ENCODE data around the gene FLT1. TPM values are rescaled to one million over a fixed set of nuclear protein-coding genes. Genes with fewer than 3 reads are reported as not detected.

Gene FLT1
- polyA plus RNA-seq, 3 donors: 6.3 to 31.8 (median 6.6) TPM

DNA sequence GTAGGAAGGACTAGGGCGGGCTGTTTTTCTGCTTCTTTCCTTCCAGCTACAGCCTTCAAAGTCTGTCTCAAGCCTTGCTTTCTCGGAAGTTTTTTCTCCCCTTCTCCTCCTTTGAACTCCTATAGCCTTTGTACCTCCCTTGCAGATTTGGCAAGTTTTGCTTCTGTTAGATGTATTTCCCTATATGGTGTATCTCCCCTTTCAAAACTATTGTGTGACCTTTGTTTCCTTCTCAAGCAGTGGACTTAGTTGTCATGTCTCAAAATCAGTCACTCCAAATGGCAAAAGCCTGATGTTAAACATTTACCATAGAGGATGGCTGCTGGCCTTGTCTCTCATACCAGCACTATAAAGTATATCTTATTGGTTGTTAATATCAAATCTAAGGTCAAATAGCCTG lies 152.7 kb downstream of the FLT1 start:
- H3K27ac ChIP-seq (ENCODE audit: low read depth, low read length): no peak overlapping the region
- 77 to 88% (median 78%) methylated on average over 2 of the region's 2 CpGs for WGBS, 3 donors

DNA sequence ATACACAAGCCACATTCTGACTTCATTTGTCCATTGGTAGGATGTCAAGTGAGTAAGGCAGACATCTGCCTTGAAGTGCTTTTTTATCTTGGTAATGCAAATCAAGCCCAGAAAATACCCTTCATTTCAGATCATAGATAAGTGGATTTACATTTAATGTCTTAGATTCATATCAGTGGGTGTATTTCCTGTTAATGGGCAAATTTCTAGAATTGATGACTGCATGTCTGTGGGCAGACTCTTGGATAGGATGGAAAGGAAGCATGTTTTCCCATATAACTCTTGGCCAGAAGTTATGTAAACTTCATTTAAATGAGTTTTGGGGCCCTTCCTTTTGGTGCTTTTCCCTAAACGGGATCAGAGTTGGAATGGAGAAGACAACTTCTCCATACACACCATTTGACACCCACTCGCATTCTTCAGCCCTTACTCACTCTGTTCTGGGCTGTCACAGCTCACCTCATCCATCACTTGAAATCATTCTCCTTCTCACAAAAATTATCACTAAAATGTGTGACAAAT lies 154.6 kb downstream of the FLT1 start:
- no peak overlapping the region for H3K27ac ChIP-seq (ENCODE audit: low read depth, low read length)
- WGBS, 3 donors: 73 to 78% (median 76%) methylated on average over 2 of the region's 2 CpGs

DNA sequence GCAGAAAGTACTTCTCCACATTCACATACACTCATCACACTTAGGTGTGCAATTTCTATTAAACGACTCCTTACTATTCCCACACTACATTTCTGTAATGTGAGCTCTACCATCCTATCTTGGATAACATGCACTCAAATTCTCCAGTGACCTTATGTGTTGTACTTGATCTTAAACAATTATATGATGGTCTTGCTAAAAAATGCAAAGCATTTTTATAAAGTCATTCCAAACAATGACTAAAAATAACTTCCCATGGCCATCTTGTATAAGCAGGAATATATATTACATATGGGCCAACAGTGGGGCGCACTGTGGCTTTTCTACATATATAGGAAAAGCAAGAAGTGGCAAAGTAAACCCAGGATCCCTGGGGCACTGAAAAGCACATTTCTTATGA lies 155.5 kb downstream of the FLT1 start:
- 85 to 93% (median 91%) methylated on average over 2 of the region's 2 CpGs for WGBS, 3 donors
- H3K27ac ChIP-seq (ENCODE audit: low read depth, low read length): no peak overlapping the region

DNA sequence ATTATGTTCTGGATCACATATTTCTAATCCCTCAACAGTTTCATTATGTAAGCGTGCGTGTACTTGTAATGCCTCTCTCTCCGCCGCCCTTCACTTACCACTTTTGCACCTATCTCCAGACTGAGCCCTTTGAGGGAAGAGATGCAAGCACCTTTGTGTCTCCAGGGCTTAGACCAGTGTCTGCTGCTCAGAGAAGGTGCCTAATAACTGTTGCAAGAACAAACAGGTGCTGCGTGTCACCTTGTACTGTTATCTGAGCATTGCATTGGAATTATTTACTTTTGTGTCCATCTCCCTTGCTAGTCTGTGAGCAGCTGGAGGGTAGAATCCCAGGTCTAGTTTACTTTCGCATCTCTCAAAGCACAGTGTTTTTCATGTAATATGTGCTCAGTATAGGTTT lies 156.2 kb downstream of the FLT1 start:
- WGBS, 3 donors: 72 to 75% (median 73%) methylated on average over 6 of the region's 6 CpGs
- no peak overlapping the region for H3K27ac ChIP-seq (ENCODE audit: low read depth, low read length)

DNA sequence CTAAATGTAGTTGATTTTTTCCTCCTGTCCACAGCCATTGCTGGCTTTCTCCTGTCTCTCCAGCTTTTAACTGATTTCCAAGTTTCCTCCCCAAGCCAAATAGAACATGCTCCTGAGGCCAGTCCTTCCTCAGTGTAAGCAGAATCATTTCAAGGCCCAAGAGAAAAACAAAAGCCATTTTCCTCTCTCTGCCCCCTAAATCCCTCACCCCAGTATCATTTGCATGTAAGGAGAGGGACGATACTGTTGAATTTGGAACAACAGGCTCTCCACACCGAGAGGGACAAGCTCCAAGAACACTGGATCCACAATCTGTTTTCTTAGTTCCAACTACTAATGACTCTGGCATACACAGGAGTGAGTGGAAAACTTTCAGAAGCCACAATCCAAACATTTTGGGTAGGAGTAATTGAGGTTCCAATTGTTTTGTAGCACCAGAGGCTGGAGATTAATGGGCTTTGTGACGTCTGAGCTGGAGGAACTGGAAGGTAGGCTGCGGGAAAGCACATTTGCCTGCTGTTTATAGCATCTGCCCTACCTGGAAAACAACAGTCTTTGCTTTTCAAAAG lies 156.8 kb downstream of the FLT1 start:
- H3K27ac ChIP-seq (ENCODE audit: low read depth, low read length): no peak overlapping the region
- 61 to 71% (median 64%) methylated on average over 4 of the region's 4 CpGs for WGBS, 3 donors

DNA sequence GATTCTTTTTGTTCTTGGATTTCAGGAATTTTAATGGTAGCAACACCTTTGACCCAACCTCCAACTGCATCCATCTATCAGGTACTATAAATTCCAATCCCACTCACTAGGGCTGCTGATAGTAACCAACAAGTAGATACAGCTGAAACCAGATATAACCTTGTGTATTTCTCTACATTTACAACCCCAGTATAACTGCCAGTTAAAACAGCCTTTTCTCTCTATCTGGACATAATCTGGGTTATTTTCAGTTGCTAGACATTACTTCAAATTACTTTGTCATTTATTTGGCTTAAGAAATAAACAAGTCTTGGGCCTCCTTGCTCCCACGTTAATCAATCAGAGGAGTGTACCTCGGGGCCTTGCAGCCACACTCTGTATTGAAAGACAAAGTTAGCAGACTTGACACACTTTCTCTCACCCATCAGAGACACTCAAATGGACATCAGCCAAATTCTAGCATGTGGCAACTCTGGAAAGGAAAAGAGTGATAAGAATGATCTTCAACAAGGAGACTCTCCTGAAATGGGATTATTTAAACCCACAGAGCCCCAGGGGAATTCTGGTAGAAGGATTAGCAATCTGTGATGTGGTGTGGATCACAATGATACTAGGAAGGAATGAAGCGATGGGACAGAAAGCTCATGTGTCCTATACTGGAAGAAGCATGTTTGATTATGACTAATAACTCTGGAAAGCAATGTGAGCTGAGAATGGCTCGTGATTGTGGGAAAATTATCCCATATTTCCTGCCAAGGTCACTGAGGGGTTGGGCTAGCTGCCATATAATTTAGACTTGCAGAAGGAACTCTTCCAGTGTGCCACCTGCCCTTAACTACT lies 157.5 kb downstream of the FLT1 start:
- 40 to 52% (median 51%) methylated on average over 4 of the region's 4 CpGs for WGBS, 3 donors
- H3K27ac ChIP-seq (ENCODE audit: low read depth, low read length): no peak overlapping the region

DNA sequence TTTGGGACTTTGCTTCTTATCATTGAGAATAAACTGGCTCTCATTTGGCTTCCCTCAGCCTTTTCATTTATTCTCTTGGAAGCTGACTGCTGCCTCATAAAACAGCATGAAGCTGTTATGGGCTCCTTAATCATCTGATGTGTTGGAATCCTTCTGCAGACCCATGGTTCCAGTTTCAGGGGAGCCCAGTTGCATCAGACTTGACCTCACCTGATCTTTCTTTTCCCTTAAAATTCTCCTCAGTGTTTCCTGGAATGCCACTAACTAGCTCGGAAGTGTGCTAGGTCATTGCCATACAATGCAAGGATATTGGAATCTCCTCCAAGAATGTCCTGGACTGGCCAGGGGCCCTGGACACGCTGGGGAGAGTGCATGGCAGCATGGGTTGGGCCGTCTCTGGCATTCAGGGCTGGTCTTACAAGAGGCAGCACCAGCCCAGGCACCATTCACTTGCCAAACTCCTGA lies 158.7 kb downstream of the FLT1 start:
- WGBS, 3 donors: 60 to 81% (median 62%) methylated on average over 3 of the region's 3 CpGs
- no peak overlapping the region for H3K27ac ChIP-seq (ENCODE audit: low read depth, low read length)

DNA sequence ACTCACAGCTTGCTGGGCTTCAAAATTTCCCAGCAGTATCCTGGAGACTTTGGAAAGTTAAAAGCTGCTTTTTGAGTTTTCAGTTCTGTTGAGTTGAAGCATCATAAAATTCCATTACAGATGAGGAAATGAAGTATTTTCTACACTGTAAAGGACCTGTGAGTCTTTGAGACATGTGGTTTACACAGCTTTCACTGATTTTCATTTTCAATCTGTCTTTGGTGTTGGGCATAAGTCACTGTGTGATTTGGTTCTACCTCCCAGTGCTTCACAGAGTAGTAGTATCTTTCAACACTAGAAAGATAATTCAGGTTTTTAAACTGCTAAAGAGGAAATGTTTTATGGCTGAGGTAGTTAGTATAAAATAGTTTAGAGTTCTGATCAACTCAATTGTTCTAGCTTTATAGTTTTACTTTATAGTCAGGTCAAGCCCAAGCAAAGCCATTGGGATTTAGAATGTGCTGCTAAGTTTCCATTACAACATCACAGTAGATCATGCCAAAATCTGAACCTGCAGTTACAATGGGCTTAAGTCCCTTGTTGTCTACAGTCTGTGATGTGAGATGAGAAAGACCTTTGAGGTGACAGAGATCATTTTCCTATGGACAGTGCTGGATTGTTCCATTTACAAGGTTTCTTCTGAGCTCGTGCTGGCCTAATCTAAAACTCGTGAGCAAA lies 161.6 kb downstream of the FLT1 start:
- WGBS, 3 donors: 82 to 87% (median 83%) methylated on average over 2 of the region's 2 CpGs
- no peak overlapping the region for H3K27ac ChIP-seq (ENCODE audit: low read depth, low read length)

DNA sequence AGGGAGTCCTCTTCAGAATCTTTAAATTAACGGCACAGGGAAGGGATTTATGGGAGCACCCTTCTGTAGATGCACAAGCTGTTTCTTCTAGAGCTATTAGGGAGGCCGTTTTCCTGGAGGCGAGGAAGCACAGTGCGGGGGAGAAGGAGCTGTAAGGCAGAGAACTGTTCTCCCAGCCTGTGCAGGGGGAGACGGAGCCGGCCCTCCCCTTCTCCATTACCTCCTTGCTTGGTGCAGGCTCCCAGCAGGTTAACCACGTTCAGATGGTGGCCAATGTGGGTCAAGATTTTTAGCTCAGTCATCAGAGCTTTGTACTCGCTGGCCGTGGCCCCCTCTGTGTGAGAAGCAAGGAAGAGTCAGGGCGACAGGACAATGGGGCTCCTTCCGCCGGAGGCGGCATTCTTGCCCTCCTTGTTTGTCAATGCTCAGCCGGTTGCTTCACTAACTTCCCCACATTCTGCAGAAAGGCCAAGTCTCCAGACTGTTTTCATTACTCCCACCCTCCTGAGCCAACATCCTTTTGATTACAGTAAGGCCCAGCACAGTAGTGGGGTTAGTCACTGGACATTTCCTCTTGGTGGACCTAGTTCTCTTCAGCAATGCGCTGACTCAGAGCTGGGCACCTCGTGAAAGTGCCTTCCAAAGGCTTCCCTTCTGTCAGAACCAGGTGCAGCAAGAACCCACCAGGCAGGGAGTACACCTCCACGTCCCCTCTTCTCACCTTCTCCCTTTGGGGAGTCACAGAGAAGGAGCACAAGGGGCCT lies 165.4 kb downstream of the FLT1 start:
- no peak overlapping the region for H3K27ac ChIP-seq (ENCODE audit: low read depth, low read length)
- WGBS, 3 donors: 64 to 78% (median 65%) methylated on average over 17 of the region's 17 CpGs

DNA sequence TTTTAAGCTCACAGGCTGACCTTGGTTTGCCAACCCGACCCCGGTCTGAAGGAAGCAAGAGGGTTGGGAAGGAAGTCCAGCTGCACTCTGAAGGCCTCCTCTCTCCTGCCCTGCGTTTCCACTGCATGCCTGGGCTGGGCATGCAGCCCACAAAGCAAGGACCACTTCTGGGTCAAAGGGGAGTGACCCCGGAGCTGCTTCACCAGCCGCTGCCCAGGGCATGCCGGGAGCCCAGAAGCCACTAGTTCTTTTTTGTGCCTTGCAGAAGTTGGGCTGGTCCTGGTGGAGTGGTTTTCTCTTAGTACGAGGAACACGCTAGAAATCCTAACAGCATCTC lies 166.7 kb downstream of the FLT1 start:
- H3K27ac ChIP-seq (ENCODE audit: low read depth, low read length): no peak overlapping the region
- 79 to 87% (median 83%) methylated on average over 8 of the region's 8 CpGs for WGBS, 3 donors

DNA sequence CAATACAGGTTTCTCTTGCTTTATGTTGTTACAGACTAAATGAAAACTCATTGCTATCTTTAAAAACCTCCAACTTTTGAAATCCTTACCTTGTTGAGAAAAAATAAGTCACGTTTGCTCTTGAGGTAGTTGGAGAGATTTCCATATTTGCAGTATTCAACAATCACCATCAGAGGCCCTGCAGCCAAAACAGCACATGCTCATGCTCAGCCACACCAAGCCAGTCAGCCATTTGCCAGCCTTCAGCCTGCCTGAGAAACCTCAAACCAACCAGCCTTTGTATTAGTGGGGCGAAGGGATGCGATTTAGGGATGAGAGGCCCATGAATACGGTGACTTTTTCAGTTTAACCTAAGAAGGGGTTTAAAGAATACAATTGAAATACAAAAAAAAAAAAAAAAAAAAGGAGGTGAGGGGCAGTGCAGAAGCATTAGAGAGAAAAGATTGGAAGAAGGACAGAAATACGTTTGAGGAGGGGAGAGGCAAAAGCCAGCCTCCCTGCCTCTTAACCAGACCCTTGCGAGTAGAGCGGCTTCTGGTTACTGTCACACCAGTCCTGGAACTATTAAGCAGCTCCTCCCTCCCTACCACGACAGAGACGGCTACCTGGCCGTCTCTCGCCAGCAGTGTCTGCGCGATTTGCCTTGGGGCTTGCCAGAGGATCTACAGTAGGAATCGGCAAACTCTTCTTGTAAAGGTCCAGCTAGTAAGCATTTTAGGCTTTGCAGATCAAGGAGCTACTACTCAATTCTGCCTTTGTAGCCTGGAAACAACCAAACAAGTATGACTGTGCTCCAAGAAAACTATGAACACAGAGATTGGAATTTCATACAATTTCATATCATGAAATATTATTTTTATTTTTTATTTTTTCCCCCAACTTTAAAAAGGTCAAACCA lies 167.3 kb downstream of the FLT1 start:
- WGBS, 3 donors: 84 to 91% (median 91%) methylated on average over 14 of the region's 14 CpGs

DNA sequence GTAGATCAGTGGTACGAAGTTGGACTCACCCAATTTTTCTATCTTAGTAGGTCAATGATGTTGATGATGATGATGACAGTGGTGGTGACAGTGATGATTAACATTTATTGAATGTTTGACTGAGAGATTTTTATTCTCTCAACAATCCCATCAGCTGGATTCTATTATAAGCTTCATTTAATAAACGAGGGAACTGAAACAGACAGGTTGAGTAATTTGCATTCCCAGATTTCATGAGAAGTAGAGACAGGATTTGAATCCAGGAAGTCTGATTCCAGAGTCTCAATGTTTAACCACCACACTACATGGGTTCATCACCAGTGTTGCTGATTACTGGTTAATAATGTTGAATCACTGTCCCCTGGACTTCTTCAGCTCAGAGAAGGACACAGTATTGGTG lies 168.9 kb downstream of the FLT1 start:
- WGBS, 3 donors: 74 to 81% (median 78%) methylated on average over 2 of the region's 2 CpGs
- H3K27ac ChIP-seq (ENCODE audit: low read depth, low read length): no peak overlapping the region

More for the DNA sequence above, 167.3 kb downstream of the FLT1 start:
- no peak overlapping the region for H3K27ac ChIP-seq (ENCODE audit: low read depth, low read length)

DNA sequence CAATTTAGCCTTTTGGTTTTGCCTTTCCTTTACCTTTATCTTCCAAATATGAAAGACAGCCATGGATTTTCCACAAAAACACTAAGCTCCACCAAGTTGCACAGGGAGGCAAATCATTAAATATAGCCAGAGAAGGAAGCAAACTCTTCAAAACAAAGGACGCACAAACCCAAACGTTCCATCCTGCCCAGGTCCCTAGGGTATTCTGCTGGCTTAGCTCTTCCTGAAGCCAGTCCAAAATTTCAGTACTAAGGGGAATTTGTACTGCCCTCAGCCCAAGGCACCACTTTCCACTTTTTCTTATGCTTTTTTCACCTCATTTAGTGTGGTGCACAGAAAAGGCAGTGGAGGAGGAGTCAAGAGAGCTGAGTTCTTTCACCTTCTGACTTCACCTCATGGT lies 169.9 kb downstream of the FLT1 start:
- no peak overlapping the region for H3K27ac ChIP-seq (ENCODE audit: low read depth, low read length)
- WGBS, 3 donors: 46 to 54% (median 49%) methylated on average over 2 of the region's 2 CpGs

DNA sequence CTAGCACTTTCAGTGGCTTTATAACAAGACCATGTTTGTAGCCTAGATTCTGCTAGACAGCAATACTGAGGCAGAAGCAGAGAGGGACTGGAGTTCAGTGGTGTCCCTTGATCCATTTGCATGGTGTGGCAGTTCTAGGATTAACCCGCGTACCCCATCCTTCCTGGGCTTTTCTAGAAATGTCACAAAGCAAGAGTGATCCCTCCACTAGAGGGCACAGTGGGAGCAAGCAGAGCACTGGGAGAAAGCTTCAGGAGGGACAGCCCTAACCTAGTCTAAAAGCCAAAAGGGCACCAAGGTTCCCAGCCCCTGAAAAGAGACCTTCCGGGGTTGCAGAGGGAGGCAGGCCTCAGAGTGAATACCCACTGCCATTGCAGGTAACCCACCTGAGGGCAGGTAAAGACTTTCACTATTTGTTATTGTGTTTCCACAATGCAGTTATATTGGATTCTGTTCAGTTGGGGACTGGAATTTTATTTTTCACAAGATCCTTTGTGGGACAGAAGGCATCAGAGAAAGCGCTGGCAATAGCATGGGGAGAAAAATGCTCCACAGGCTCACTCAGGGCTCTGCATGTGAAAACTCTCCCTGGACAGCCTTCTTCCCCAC lies 170.6 kb downstream of the FLT1 start:
- 24 to 36% (median 29%) methylated on average over 4 of the region's 4 CpGs for WGBS, 3 donors
- no peak overlapping the region for H3K27ac ChIP-seq (ENCODE audit: low read depth, low read length)

DNA sequence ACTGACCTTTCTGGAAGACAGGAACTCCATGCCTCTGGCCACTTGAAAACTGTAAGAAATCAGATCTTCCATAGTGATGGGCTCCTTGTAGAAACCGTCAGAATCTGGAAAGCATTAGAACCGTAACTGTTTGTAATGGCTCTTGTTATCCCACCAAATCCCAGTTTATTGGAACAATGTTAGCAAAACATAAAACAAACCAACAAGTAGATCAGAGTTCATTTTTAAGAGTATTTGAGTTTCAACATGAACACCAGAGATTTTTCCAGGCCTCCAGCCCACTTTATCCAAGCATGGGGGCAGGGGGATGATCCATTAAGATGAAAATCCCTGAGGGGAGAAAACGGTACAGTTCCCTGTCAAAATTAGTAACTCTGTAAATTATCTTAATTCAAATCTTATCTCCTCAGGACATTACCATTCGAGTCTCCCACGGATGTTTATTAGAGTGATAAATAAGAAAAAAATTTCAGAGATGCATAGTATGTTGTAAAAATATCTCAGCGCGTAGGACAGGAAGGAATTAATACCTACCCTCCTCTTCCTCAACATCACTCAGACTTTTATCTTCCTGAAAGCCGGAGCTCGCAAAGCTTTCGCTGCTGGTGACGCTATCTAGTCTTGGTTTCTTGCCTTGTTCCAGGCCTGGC lies 172.5 kb downstream of the FLT1 start:
- H3K27ac ChIP-seq (ENCODE audit: low read depth, low read length): no peak overlapping the region
- WGBS, 3 donors: 55 to 70% (median 59%) methylated on average over 11 of the region's 11 CpGs

DNA sequence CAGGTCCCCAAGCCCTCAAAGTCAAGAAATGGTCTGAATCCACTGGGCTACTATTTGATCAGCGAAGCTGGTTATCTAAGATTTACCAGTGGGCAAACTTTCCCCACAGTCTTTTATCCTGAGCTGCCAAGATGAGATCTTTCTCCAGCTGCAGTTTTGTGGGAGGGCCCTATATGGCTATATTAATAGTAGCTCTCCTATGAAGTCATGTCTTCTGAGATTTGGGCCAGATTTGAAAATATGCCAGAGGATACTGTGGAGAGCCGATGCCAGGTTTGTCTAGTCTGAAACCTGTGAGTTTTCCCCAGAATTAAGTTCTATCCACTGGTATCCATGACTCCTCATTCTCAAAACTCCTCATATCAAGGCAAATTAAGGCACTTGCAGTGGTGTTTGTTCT lies 173.2 kb downstream of the FLT1 start:
- WGBS, 3 donors: 58 to 66% (median 64%) methylated on average over 2 of the region's 2 CpGs
- no peak overlapping the region for H3K27ac ChIP-seq (ENCODE audit: low read depth, low read length)

Measured in adipose tissue (tissue), 3 donors.